Testis (tissue), 3 donors: ENCODE measurements around the gene COL25A1. TPM values are rescaled to one million over a fixed set of nuclear protein-coding genes. Genes with fewer than 3 reads are reported as not detected.

Experiments
- DNase-seq: peaks from one replicate; pipeline ENCODE4 v3.0.0-alpha.2; 2019
- H3K27ac ChIP-seq, 2 donors: fragments of 200-600 bp; sonication (generic); one replicate each; pipeline ENCODE4 v1.5.1; 2019
- H3K27me3 ChIP-seq: fragments of 200-600 bp; sonication (generic); one replicate; pipeline ENCODE4 v1.5.1; 2019
- H3K36me3 ChIP-seq: fragments of 200-600 bp; sonication (generic); one replicate; pipeline ENCODE4 v1.5.1; 2017; ENCODE audit warnings: low read depth; ENCODE audit errors: missing control alignments
- H3K4me1 ChIP-seq: fragments of 200-600 bp; sonication (generic); one replicate; pipeline ENCODE4 v1.5.1; 2019
- H3K4me3 ChIP-seq, 2 donors: fragments of 200-600 bp; sonication (generic); one replicate each; pipeline ENCODE4 v1.5.1; 2017 to 2019
- H3K9me3 ChIP-seq: fragments of 200-600 bp; sonication (generic); one replicate; pipeline ENCODE4 v1.5.1; 2017
- CTCF ChIP-seq, 3 experiments: fragments of 450-650 bp in 2 of 3; fragments of 200-600 bp in 1 of 3; sonication (generic) in 1 of 3; IDR thresholded peaks; one replicate each; pipeline ENCODE4 v1.5.1; 2016 to 2019; ENCODE audit warnings: antibody characterized with exemption in 3 of 3, mild to moderate bottlenecking in 2 of 3, moderate library complexity in 1 of 3
- POLR2A ChIP-seq: fragments of 450-650 bp; IDR thresholded peaks from one replicate; pipeline ENCODE4 v1.6.1; 2017; ENCODE audit warnings: antibody characterized with exemption, mild to moderate bottlenecking, moderate library complexity
- WGBS, 2 donors: methylation state at CpG; one replicate each; pipeline ENCODE4 v1.1.5; 2018; 5-methylcytosine and 5-hydroxymethylcytosine counted together
- intact Hi-C: fragments of 100-400 bp; cut with DNase I; formaldehyde crosslinking; loops from one replicate; pipeline ENCODE4 v1.15.1; 2023; ENCODE audit warnings: low total_unique reads
- polyA plus RNA-seq: library from polyadenylated mRNA; stranded (reverse); fragments of 350-450 nt; fragmentation: Illumina TruSeq; extraction: RNeasy Lipid Tissue Mini Kit (QIAGEN cat#74804); gene quantifications from one replicate; pipeline ENCODE4 v1.2.3, GENCODE V29; 2014; ENCODE audit warnings: low read depth, low replicate concordance; ENCODE audit not compliant: insufficient read depth
- total RNA-seq, 2 donors: library from RNA; depleted of rRNA; stranded (reverse); fragments of >200 nt; gene quantifications; one replicate each; pipeline ENCODE4 v1.2.3, GENCODE V29; 2016

Gene COL25A1
- total and polyA plus RNA-seq, 3 donors from 2014 or later = 11.7 to 19.2 (median 17.2) TPM

- Histone ChIP-seq H3K36me3 (no peaks in the 10 kb centered on the region), H3K9me3 (no peaks in the 10 kb centered on the region), H3K4me3 (no peak overlapping the region), H3K4me1 (no peaks in the 10 kb centered on the region), H3K27me3 (no peaks in the 10 kb centered on the region), H3K27ac (no peak overlapping the region)
- intact Hi-C loops = no loop called here
- DNase-seq = no peak
- no peak for TF ChIP-seq CTCF (IDR thresholded peaks at IDR 0.05)
- no peak for TF ChIP-seq POLR2A
- 74 to 86% methylated on average over 4 of the region's 4 CpGs for WGBS, 2 donors
Observed at GRCh38 chr4:109172301-109172700, 130.2 kb downstream of the COL25A1 start.

- Histone ChIP-seq H3K27me3 (no peaks in the 10 kb centered on the region), H3K9me3 (no peaks in the 10 kb centered on the region), H3K4me3 (no peak overlapping the region), H3K27ac (no peak overlapping the region), H3K4me1 (no peaks in the 10 kb centered on the region), H3K36me3 (no peaks in the 10 kb centered on the region)
- DNase-seq = no peak
- intact Hi-C loops = no loop called here
- TF ChIP-seq POLR2A = no peak
- no peak for TF ChIP-seq CTCF (IDR thresholded peaks at IDR 0.05)
Observed at GRCh38 chr4:109171070-109171469, 131.4 kb downstream of the COL25A1 start.

- no peak for TF ChIP-seq POLR2A
- TF ChIP-seq CTCF (IDR thresholded peaks at IDR 0.05) = no peak
- Histone ChIP-seq H3K27me3 (no peaks in the 10 kb centered on the region), H3K27ac (no peak overlapping the region), H3K9me3 (no peaks in the 10 kb centered on the region), H3K36me3 (no peaks in the 10 kb centered on the region), H3K4me3 (no peak overlapping the region), H3K4me1 (no peaks in the 10 kb centered on the region)
- WGBS, 2 donors = 86 to 92% methylated on average over 1 of the region's 1 CpG
- no peak for DNase-seq
- intact Hi-C loops = no loop called here
Observed at GRCh38 chr4:109169170-109169569, 133.3 kb downstream of the COL25A1 start.

- no peak for DNase-seq
- Histone ChIP-seq H3K4me3 (no peak overlapping the region), H3K9me3 (no peaks in the 10 kb centered on the region), H3K4me1 (no peaks in the 10 kb centered on the region), H3K27me3 (no peaks in the 10 kb centered on the region), H3K27ac (no peak overlapping the region), H3K36me3 (no peaks in the 10 kb centered on the region)
- TF ChIP-seq POLR2A = no peak
- TF ChIP-seq CTCF (IDR thresholded peaks at IDR 0.05) = no peak
- intact Hi-C loops = no loop called here
- WGBS, 2 donors = 88 to 92% methylated on average over 3 of the region's 3 CpGs
Observed at GRCh38 chr4:109166586-109166985, 135.9 kb downstream of the COL25A1 start.

- intact Hi-C loops = no loop called here
- no peaks in the 10 kb centered on the region for H3K36me3 ChIP-seq
- H3K4me1 ChIP-seq = no peaks in the 10 kb centered on the region
- TF ChIP-seq CTCF (IDR thresholded peaks at IDR 0.05) = no peak
- no peak for TF ChIP-seq POLR2A
- H3K27ac ChIP-seq = no peak overlapping the region
- H3K27me3 ChIP-seq = no peaks in the 10 kb centered on the region
- H3K9me3 ChIP-seq = no peaks in the 10 kb centered on the region
- DNase-seq = no peak
- no peak overlapping the region for H3K4me3 ChIP-seq
Observed at GRCh38 chr4:109166126-109166525, 136.3 kb downstream of the COL25A1 start.
